Activated naive CD4-positive, alpha-beta T cell treated with anti-CD3 and anti-CD28 coated beads, Interleukin-2, amount 50 U/mL, for 24 hours (primary cell): Measurements from ENCODE around the gene PCDHGB1.
A peak's percentile ranks its signal among the peaks of the same experiment; 100 is the strongest.
"Not testable (repeated sequence)": the region's sequence is repeated elsewhere in the genome, so short reads cannot be mapped to it uniquely, and the experiment has no call there.

Source experiments
- H3K27ac Mint-ChIP-seq: one replicate; pipeline ENCODE4 v1.8.0; 2021; ENCODE audit warnings: mild to moderate bottlenecking, mixed read lengths
- H3K27me3 Mint-ChIP-seq: one replicate; pipeline ENCODE4 v1.8.0; 2021; ENCODE audit warnings: mixed read lengths
- H3K36me3 Mint-ChIP-seq: one replicate; pipeline ENCODE4 v1.8.0; 2021; ENCODE audit warnings: mixed read lengths
- H3K4me1 Mint-ChIP-seq: one replicate; pipeline ENCODE4 v1.8.0; 2021; ENCODE audit warnings: mixed read lengths
- H3K4me3 Mint-ChIP-seq: one replicate; pipeline ENCODE4 v1.8.0; 2021; ENCODE audit warnings: mild to moderate bottlenecking, mixed read lengths
- H3K9me3 Mint-ChIP-seq: one replicate; pipeline ENCODE4 v1.8.0; 2021; ENCODE audit warnings: mixed read lengths

Gene PCDHGB1

DNA sequence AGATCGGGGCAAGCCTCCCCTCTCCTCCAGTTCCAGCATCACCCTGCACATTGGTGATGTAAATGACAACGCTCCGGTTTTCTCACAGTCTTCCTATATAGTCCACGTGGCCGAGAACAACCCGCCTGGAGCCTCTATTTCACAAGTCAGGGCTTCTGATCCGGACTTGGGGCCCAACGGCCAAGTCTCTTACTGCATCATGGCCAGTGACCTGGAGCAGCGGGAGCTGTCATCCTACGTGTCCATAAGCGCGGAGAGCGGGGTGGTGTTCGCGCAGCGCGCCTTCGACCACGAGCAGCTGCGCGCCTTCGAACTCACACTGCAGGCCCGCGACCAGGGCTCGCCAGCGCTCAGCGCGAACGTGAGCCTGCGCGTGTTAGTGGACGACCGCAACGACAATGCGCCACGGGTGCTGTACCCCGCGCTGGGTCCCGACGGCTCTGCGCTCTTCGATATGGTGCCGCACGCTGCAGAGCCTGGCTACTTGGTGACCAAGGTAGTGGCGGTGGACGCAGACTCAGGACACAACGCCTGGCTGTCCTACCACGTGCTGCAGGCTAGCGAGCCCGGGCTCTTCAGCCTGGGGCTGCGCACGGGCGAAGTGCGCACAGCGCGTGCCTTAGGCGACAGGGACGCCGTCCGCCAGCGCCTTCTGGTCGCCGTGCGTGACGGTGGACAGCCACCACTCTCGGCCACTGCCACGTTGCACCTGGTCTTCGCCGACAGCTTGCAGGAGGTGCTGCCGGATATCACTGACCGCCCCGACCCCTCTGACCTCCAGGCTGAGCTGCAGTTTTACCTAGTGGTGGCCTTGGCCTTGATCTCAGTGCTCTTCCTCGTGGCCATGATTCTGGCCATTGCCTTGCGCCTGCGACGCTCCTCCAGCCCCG lies 39.5 kb downstream of the PCDHGB1 start:
- peaks cover 3% of the 10 kb centered on the region for H3K4me1 Mint-ChIP-seq
- peaks cover 64% of the 10 kb centered on the region for H3K27me3 Mint-ChIP-seq
- no peak overlapping the region for H3K4me3 Mint-ChIP-seq
- H3K27ac Mint-ChIP-seq: no peak overlapping the region
- peaks cover 28% of the 10 kb centered on the region for H3K36me3 Mint-ChIP-seq
- peaks cover 42% of the 10 kb centered on the region for H3K9me3 Mint-ChIP-seq

DNA sequence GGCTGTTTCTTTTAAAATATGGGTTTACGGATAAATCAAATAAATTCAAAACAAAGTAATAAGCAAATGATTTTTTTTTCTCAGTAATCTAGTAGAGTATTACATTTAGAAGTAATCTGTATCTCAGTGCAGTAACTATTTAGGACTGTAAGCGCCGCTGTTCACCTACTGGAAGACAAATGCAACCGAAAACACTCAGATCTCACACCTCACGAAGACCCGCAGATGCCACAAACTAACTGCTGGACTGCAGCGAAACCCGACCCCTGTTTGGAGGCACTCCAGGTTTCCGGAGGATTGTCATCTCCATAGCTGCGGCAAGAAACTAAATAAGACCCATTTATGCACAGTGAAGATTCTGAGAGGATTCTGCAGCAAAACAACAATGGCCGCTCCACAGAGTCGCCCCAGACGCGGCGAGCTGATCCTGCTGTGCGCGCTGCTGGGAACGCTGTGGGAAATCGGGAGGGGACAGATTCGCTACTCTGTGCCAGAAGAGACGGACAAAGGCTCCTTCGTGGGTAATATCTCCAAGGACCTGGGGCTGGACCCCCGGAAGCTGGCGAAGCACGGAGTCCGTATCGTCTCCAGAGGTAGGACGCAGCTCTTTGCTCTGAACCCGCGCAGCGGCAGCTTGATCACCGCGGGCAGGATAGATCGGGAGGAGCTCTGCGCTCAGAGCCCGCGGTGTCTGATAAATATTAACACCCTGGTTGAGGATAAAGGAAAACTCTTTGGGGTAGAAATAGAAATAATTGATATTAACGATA lies 42.7 kb downstream of the PCDHGB1 start, which contains the start of gene PCDHGA8:
Gene PCDHGA8, plus strand, starts transcription at position 205 of the 770 bp plus-strand sequence. Its CDS starts 181 bp downstream, at position 386.
- H3K9me3 Mint-ChIP-seq: peaks cover 24% of the 10 kb centered on the region
- peaks cover 3% of the 10 kb centered on the region for H3K4me1 Mint-ChIP-seq
- H3K36me3 Mint-ChIP-seq: peaks cover 22% of the 10 kb centered on the region
- H3K27ac Mint-ChIP-seq: no peak within 1 kb of the TSS
- H3K4me3 Mint-ChIP-seq: no peak within 1 kb of the TSS
- H3K27me3 Mint-ChIP-seq: peaks cover 55% of the 10 kb centered on the region

DNA sequence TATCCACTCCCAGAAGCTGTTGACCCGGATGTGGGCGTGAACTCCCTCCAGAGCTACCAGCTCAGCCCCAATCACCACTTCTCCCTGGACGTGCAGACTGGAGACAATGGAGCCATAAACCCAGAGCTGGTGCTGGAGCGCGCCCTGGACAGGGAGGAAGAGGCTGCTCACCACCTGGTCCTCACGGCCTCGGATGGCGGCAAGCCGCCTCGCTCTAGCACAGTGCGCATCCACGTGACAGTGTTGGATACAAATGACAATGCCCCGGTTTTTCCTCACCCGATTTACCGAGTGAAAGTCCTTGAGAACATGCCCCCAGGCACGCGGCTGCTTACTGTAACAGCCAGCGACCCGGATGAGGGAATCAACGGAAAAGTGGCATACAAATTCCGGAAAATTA lies 43.4 kb downstream of the PCDHGB1 start:
- Mint-ChIP-seq H3K4me3 (no peak overlapping the region), H3K27ac (no peak overlapping the region), H3K36me3 (peaks cover 22% of the 10 kb centered on the region), H3K9me3 (peaks cover 24% of the 10 kb centered on the region), H3K4me1 (peaks cover 3% of the 10 kb centered on the region), H3K27me3 (peaks cover 54% of the 10 kb centered on the region)

DNA sequence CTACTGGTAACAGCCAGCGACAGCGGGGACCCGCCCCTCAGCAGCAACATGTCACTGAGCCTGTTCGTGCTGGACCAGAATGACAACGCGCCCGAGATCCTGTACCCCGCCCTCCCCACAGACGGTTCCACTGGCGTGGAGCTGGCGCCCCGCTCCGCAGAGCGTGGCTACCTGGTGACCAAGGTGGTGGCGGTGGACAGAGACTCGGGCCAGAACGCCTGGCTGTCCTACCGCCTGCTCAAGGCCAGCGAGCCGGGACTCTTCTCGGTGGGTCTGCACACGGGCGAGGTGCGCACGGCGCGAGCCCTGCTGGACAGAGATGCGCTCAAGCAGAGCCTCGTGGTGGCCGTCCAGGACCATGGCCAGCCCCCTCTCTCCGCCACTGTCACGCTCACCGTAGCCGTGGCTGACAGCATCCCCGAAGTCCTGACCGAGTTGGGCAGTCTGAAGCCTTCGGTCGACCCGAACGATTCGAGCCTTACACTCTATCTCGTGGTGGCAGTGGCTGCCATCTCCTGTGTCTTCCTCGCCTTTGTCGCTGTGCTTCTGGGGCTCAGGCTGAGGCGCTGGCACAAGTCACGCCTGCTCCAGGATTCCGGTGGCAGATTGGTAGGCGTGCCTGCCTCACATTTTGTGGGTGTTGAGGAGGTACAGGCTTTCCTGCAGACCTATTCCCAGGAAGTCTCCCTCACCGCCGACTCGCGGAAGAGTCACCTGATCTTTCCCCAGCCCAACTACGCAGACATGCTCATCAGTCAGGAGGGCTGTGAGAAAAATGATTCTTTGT lies 44.7 kb downstream of the PCDHGB1 start:
- H3K4me1 Mint-ChIP-seq, H3K27ac Mint-ChIP-seq, H3K4me3 Mint-ChIP-seq: not testable (repeated sequence)
- peaks cover 19% of the 10 kb centered on the region for H3K36me3 Mint-ChIP-seq
- H3K27me3 Mint-ChIP-seq: peaks cover 53% of the 10 kb centered on the region
- peaks cover 15% of the 10 kb centered on the region for H3K9me3 Mint-ChIP-seq

DNA sequence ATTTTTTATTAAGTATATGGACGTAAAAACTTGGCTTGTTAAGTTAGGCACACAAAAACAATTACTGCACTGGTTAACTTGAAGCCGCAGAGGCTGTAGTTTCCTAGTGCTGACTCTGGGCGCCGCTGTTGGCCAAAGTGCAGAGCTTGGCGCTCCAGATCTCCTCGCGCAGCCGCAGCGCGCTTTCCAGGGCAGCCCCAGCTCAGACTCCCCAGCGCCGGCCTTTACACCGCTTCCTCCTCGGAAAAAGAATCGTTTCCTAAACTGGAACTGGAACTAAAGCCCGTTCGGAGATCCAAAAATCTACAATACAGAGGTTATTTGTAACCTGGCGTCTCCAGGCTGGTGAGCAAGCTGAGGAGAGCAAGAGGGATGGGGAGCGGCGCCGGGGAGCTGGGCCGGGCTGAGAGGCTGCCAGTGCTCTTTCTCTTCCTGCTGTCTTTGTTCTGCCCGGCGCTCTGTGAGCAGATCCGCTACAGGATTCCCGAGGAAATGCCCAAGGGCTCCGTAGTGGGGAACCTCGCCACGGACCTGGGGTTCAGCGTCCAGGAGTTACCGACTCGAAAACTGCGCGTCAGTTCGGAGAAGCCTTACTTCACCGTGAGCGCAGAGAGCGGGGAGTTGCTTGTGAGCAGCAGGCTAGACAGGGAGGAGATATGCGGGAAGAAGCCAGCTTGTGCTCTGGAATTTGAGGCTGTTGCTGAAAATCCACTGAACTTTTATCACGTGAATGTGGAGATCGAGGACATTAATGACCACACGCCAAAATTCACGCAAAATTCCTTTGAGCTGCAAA lies 48.1 kb downstream of the PCDHGB1 start, which contains the start of gene PCDHGB5:
Gene PCDHGB5, plus strand, starts transcription at position 192 of the 796 bp plus-strand sequence. Its CDS starts 181 bp downstream, at position 373.
- peak within 1 kb of the TSS; percentile 44 for H3K4me3 Mint-ChIP-seq
- not testable (repeated sequence) for H3K27ac Mint-ChIP-seq, H3K4me1 Mint-ChIP-seq
- peaks cover 49% of the 10 kb centered on the region for H3K27me3 Mint-ChIP-seq
- peaks cover 19% of the 10 kb centered on the region for H3K36me3 Mint-ChIP-seq
- peaks cover 12% of the 10 kb centered on the region for H3K9me3 Mint-ChIP-seq

DNA sequence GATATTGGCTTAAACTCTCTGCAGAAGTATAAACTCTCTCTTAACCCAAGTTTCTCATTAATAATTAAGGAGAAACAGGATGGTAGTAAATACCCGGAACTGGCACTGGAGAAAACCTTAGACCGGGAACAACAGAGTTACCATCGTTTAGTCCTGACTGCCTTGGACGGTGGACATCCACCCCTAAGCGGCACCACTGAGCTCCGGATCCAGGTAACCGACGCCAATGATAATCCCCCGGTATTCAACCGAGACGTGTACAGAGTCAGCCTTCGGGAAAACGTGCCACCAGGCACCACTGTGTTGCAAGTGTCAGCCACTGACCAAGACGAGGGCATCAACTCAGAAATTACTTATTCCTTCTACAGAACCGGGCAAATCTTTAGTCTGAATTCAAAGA lies 48.7 kb downstream of the PCDHGB1 start:
- no peak overlapping the region for H3K4me3 Mint-ChIP-seq
- no peaks in the 10 kb centered on the region for H3K4me1 Mint-ChIP-seq
- H3K36me3 Mint-ChIP-seq: peaks cover 17% of the 10 kb centered on the region
- peaks cover 15% of the 10 kb centered on the region for H3K9me3 Mint-ChIP-seq
- H3K27ac Mint-ChIP-seq: no peak overlapping the region
- peaks cover 52% of the 10 kb centered on the region for H3K27me3 Mint-ChIP-seq

DNA sequence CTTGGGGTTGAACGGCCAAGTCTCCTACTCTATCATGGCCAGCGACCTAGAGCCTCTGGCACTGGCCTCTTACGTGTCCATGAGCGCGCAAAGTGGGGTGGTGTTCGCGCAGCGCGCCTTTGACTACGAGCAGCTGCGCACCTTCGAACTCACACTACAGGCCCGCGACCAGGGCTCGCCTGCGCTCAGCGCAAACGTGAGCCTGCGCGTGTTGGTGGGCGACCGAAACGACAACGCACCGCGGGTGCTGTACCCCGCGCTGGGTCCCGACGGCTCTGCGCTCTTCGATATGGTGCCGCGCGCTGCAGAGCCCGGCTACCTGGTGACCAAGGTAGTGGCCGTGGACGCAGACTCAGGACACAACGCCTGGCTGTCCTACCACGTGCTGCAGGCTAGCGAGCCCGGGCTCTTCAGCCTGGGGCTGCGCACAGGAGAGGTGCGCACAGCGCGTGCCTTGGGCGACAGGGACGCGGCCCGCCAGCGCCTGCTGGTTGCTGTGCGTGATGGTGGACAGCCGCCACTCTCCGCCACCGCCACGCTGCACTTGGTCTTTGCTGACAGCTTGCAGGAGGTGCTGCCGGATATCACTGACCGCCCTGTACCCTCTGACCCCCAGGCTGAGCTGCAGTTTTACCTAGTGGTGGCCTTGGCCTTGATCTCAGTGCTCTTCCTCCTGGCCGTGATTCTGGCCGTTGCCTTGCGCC lies 49.8 kb downstream of the PCDHGB1 start:
- H3K27me3 Mint-ChIP-seq: peaks cover 52% of the 10 kb centered on the region
- peaks cover 11% of the 10 kb centered on the region for H3K9me3 Mint-ChIP-seq
- peak overlapping the region; percentile 86 for H3K27ac Mint-ChIP-seq
- no peaks in the 10 kb centered on the region for H3K4me1 Mint-ChIP-seq
- peaks cover 16% of the 10 kb centered on the region for H3K36me3 Mint-ChIP-seq
- H3K4me3 Mint-ChIP-seq: peak overlapping the region; percentile 57
